ENCODE data around the gene KCNK4.

GRCh38 chr11:64258356-64258755 is 32.7 kb upstream of the KCNK4 start:
- no peak for TF ChIP-seq CTCF (IDR thresholded peaks at IDR 0.05; ENCODE audit: insufficient read depth, low read length)
- TF ChIP-seq REST (IDR thresholded peaks at IDR 0.05; ENCODE audit: insufficient replicate concordance, low read depth), result no peak
- TF ChIP-seq POLR2AphosphoS5 (IDR thresholded peaks at IDR 0.05; ENCODE audit: low read depth), result no peak
- TF ChIP-seq GABPA (IDR thresholded peaks at IDR 0.05; ENCODE audit: low read depth), result no peak
- no peak for TF ChIP-seq SPI1 (IDR thresholded peaks at IDR 0.05; ENCODE audit: borderline replicate concordance, low read depth)

Data from HL-60 (cell line).